Mammary epithelial cell (primary cell): Measurements from ENCODE around the gene PARP9.

Experiments used
- CTCF ChIP-seq, 2 donors: IDR thresholded peaks in 1 of 2; conservative IDR thresholded peaks in 1 of 2; 2 replicates each; pipeline ENCODE4 v1.5.1; 2011 to 2012; ENCODE audit warnings: inconsistent platforms in 2 of 2, low read length in 2 of 2, mild to moderate bottlenecking in 2 of 2, control low read depth in 1 of 2, low read depth in 1 of 2; ENCODE audit not compliant: insufficient read depth in 1 of 2; ENCODE audit errors: extremely low read depth in 1 of 2
- EZH2 ChIP-seq: IDR thresholded peaks from 2 replicates; pipeline ENCODE4 v1.6.1; 2012; ENCODE audit warnings: low read length, inconsistent platforms, borderline replicate concordance

DNA sequence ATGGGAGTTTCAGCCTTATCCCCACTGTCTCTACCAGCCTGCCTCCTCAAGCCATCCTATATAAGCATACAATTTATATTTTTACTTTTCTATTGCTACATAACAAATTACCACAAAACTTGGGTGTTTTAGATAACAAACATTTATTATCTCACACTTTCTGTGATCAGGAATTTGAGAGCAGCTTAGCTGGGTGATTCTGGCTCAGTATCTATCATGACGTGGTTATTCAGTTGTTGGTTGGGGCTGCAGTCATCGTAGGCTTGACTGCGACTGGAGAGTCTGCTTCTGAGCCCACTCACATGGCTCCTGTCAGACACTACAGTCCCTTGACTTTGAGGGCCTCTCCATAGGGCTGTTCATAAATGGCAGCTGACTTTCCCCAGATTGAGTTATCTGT, 34.1 kb upstream of the PARP9 start:
- TF ChIP-seq EZH2 (no peak), CTCF (conservative IDR thresholded peaks at IDR 0.05 in 1 of 2, IDR thresholded peaks at IDR 0.05 in 1 of 2; ENCODE audit: extremely low read depth in 1 of 2, insufficient read depth in 1 of 2, low read depth in 1 of 2, low read length in 2 of 2) (no peak)
